Fibroblast of lung (primary cell): ENCODE data around the gene GTPBP1.

Experiments used
- EZH2 ChIP-seq: IDR thresholded peaks from 2 replicates; pipeline ENCODE4 v1.5.1; 2012; ENCODE audit warnings: low read length, control low read depth, mild to moderate bottlenecking; ENCODE audit errors: missing control alignments
- TF ChIP-seq, protein P1 (sequence below), 2 donors: IDR thresholded peaks in 1 of 2; conservative IDR thresholded peaks in 1 of 2; 1 replicate in 1 of 2; 2 replicates in 1 of 2; pipeline ENCODE4 v1.5.1; 2011 to 2012; ENCODE audit warnings: low read length in 2 of 2, control low read depth in 1 of 2, inconsistent platforms in 1 of 2, low read depth in 1 of 2, mild to moderate bottlenecking in 1 of 2

DNA sequence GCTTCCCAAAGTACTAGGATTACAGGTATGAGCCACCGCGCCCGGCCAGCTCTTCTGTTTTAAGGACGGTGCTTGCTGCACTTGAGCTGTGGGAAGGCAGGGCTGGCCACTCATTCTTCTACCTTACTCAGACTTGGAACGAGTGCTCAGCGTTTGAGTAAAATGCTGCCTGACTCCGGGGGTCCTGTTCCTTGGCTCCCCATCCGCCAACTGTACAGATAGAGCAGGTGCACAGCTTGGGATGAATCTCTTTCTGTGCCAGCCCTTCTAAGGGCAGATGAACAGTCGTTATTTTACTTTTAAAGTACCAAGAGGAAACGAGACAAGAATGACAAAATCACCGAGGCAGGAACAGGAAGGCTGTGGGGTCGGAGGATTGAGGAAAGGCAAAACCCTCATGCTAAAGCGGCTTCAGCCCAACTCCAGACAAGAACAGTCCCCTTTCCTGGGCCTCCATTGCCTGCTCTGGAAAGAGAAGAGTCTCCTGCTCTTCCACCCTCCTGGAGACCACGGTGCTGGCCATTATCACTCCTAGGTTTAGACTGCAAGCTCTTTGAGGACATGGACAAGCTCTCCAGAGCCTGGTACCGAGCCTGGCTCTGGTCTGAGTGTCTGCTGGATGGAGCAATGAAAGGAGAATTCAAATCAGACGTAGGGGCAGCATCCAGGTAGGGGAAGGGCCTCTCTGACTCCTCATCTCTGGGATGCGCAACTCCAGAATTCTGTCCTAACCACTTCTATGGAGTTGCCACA, 51.1 kb downstream of the GTPBP1 start:
- TF ChIP-seq, protein P1, sequence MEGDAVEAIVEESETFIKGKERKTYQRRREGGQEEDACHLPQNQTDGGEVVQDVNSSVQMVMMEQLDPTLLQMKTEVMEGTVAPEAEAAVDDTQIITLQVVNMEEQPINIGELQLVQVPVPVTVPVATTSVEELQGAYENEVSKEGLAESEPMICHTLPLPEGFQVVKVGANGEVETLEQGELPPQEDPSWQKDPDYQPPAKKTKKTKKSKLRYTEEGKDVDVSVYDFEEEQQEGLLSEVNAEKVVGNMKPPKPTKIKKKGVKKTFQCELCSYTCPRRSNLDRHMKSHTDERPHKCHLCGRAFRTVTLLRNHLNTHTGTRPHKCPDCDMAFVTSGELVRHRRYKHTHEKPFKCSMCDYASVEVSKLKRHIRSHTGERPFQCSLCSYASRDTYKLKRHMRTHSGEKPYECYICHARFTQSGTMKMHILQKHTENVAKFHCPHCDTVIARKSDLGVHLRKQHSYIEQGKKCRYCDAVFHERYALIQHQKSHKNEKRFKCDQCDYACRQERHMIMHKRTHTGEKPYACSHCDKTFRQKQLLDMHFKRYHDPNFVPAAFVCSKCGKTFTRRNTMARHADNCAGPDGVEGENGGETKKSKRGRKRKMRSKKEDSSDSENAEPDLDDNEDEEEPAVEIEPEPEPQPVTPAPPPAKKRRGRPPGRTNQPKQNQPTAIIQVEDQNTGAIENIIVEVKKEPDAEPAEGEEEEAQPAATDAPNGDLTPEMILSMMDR (conservative IDR thresholded peaks at IDR 0.05 in 1 of 2, IDR thresholded peaks at IDR 0.05 in 1 of 2; ENCODE audit: low read depth in 1 of 2, low read length in 2 of 2), result no peak
- TF ChIP-seq EZH2, result no peak
